ENCODE results near the gene CLIP4.
"Not testable (repeated sequence)": the region's sequence is repeated elsewhere in the genome, so short reads cannot be mapped to it uniquely, and the experiment has no call there.

Gene CLIP4

DNA sequence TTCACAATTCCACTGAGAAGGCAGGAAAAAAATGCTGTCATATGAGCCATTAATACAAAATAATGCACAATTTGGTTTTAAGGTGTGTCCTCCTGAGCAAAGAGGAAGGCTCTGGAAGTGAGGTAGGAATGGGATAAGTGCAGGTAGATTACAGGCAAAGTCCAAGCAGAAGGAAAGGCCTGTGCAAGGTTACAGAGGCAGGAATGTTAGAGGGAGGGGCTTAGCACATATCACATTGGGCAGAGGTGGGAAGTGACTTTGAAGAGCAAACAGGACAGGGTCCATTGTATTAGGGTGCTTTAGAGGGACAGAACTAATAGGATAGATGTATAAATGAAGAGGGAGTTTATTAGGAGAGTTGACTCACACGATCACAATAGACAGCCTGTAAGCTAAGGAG, 14.7 kb upstream of the CLIP4 start:
- no peak for DNase-seq

DNA sequence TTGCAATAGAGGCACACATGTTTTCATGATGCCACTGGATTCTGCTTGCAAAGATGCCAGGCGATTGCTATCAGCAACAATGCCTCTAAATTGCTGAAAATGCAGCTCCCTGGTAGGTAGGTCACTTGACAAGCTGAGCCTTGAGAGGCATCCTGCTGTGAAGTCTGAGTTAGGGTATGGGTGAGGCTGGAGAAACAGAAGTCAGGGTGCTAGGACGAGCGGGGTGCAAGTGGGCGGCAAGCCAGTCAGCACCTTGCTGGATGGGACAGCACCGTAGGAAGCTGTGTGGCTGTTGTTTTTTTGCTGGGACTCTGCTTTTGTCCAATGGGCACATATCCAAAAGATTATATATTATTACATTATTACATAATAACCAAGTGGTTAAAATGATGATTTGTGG, 10.5 kb upstream of the CLIP4 start:
- no peak for DNase-seq

DNA sequence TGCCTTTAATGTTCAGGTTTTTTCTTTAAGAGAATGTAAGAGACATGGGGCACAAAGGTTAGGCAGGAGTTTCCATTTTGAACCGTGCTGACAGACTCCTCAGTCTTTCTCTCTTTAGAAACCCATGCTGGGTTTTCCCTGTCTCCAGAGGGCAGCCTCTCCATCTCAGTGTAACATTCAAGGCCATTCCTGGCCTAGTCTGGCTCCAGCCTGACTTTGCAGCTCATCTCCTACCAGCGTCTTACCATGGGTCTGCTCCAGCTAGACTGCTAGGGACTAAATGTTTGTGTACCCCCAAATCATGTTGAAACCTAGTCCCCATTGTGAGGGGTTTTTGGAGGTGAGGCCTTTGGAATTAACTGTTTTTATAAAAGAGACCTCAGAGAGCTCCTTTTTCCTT, 9.8 kb upstream of the CLIP4 start:
- no peak for DNase-seq

DNA sequence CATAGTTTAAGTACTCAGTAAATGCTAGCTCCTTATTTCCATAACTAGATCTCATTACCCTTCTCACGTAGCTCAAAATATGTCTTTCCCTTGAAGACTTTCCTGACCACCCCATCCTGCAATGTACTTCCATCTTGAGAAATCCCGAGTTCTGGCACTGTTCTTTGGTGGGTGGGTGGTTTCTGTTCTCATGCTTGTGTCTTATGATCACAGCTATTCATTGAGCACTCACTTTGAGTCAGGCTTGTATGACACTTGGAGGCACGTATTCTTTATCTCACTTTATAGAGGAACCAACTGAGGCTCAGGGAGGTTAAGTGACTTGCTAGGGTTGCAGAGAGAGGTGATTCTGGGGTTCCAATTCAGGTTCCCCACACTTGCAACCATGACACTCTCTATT, 9.0 kb upstream of the CLIP4 start:
- DNase-seq: no peak

DNA sequence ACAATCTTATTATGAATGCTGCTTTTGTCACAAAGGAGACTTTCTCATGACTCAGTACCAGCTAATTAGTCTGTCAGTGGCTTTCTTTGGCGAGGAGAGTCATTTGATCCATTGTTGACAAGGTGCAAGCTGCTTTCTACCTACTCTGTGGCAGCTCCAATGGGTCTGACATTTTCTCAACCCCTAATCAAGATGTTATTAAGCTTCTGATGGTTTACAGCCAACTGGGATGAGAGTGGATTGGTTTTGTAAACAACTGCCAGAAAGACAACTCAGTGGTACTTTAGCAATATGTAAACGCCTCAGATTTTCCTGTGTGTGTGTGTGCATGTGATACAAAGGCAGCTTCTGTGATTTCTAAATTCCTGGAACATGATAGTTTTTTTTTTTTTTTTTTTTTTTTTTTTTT, 8.2 kb upstream of the CLIP4 start:
- DNase-seq: no peak

DNA sequence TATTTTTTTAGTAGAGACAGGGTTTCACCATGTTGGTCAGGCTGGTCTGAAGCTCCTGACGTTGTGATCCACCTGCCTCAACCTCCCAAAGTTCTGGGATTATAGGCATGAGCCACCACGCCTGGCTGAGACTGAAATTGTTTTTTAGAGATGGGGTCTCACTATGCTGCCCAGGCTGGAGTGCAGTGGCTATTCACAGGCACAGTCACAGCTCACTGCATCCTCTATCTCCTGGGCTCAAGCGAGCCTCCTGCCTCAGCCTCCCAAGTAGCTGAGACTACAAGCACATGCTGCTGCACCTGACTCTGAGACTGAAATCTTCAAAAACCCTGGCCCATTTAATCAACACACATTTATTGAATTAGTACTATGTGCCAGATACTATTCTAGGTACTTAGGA, 7.7 kb upstream of the CLIP4 start:
- not testable (repeated sequence) for DNase-seq

DNA sequence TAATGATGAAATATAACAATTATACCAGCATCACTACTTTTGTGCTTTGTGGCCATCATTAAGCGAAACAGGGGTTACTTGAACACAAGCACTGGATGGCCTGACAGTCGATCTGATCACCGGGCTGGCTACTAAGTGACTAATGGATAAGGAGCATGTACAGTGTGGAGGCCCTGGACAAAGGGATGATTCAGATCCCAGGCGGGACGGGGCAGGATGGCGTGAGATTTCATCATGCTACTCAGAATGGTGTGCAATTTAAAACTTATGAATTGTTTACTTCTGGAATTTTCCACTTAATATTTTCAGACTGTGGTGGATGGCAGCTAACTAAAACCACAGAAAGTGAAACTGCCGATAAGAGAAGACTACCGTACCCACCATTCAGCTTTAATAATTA, 7.0 kb upstream of the CLIP4 start:
- DNase-seq: no peak

DNA sequence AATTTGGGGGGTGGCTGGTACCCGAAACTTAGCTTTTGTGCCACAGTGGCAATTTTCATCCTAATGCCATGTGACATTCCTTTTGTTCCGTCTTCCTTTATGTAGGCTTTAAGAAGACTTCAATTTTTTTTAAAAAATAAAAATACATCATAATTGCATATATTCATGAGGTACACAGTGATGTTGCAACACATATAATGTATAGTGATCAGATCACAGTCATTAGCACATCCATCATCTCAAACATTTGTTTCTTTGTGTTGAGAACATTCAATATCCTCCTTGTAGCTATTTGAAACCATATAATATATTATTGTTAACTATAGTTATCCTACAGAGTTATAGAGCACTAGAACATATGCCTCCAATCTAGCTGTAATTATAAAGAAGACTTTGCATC, 6.0 kb upstream of the CLIP4 start:
- no peak for DNase-seq

DNA sequence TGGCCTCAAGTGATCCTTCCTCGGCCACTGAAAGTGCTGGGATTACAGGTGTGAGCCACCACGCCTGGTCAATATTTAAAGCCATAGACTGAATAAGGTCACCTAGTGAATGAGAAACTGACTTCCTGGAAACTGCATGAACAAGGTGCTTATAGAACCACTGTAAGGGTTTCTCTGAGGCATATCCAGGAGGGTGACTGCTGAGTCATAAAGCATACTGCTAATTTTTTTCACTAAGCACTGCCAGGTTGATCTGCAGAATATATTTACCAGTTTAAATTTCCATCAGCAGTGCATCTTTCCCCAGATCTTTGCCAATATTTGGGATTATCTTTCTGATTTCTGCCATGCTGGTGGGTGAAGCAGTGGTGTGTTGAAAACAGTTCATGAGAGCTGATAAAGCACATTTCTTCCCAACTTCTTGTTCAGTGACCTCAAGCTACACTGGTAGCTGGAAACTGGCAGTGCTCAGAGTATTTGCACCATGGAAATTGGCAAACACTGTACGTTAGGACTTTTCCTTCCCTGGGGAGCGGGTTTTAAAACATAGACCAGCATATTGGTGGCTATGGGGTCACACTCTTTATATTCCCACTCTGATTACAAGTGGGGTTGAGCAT, 4.2 kb upstream of the CLIP4 start:
- DNase-seq: no peak

DNA sequence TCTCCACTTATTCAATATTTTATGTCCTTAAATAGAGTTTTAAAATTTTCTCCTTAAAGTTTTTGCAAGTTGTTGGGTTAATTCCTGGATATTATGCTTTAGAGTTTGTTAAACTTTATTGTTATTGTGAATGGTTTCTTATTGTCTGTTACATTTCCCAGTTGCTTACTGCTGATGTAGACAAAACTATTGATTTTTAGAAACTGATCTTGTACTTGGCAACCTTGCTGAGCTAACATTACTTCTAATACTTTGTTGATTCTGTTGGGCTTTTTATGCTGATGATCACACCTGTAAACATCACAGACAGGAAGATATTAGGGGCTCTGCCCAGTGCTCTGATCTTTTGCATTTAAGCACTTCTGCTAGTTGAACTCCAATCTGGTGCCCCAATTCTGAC, 2.8 kb upstream of the CLIP4 start:
- DNase-seq: no peak

DNA sequence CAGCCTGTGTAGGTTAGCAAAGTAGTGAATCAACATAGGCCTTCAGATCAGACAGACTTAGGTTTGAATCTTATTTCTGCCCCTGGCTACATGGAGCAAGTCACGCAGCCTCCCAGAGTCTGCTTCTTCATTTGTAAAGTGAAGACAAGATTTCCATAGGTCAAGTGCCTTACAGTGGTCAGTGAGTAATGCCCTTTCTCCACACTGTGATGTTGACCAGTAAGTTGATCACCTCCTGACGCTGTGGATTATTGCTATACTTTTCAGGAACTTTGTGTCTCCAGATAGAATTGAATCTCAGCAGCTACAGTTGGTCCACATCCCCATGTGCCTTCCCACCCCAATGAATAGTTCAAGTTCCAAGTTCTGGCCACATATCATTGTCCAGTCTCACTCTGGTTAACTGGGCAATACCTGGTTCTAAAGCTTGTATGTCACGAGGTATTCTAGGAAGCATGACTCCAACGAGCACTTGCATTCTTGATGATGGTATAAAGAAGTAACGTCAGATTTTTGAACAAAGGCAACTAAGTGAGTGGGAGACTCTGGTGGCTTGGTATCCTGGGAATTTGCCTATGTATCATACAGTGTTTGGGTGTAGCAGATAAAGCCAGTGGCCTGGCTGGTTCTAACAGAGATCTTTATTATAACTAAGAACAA, 2.1 kb upstream of the CLIP4 start:
- DNase-seq: no peak

DNA sequence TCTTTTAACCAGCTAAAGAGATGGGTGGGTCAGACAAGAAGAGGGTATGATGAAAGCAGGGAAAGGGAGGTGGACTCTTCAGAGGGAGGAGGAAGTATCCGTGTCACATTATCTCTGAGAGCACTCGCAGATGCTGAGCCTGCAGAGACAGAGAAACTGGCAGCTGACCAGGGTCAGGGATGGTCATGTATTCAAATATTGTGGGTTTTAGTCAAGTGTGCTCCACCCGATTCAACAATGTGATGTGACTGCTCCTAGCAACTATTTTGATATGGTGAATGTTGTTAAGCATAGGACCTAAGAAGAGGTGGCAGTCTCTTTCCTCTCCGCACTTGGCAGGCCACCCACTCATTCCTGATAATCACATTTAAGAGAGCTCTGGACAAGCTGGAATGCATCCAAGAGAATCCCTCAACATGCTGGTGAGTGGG, 1.3 kb upstream of the CLIP4 start:
- no peak for DNase-seq

DNA sequence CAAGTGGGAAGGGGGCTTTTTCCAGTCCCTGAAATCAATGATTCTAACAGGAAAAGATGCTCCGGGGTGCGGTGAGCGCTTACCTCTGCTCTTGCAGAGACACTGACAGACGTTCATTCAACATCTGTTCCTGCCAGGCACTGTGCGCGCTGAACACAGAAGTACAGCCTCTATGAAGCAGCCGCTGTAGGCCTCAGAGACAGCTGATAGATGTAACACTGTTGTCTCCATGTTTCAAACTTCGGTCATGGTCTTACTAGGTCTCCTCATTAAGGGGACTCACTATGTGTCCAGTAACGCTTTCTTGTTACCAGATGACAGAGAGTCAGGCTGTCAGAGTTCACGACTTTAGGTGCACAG, 649 bp upstream of the CLIP4 start:
- DNase-seq: peak; percentile 4

DNA sequence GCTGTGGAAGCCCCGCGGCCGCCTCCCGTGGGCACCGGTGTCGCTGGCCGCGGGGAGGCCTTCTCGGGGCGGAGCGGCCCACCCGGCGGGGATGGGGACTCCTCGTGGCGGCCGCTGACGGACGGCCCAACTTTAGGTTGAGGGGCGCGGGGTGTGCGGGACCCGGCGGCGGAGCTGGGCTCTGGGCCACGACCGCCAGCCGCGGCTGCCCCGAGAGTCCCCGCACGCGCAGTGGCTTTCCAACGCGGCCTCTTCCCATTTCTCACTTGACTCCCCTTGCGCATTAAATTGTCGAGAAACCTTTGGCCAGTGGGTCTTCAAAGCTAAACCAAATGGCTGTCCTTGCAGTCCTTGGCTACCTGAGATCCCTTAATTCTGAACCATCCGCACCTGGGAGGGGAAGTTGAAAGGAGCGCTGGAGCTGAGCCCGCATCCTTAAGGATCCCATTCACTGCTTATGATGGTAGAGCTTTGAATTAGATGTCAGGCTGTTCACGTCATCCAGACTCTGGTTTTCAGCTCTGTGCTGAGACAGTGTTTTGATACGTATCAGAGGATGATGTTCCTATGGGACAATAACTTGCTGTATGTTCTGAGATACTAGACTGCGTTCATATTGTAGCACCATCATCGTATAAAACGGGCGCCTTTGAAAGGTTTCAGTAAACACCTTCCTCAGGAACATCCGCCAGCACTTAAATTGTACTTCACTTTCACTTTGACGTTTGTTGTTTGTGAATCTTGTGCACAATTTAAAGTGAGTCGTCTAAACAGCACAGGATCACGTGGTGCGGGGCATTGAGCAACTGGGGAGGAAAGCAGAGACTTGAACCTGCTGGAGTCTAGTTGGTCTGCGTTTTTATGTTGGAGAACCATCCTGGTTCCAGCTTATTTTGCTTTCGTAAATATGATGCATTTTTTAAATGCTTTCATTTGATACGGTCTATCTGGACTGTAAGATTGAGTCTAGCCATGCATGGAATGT, 874 bp downstream of the CLIP4 start:
- peak; percentile 72 for DNase-seq

DNA sequence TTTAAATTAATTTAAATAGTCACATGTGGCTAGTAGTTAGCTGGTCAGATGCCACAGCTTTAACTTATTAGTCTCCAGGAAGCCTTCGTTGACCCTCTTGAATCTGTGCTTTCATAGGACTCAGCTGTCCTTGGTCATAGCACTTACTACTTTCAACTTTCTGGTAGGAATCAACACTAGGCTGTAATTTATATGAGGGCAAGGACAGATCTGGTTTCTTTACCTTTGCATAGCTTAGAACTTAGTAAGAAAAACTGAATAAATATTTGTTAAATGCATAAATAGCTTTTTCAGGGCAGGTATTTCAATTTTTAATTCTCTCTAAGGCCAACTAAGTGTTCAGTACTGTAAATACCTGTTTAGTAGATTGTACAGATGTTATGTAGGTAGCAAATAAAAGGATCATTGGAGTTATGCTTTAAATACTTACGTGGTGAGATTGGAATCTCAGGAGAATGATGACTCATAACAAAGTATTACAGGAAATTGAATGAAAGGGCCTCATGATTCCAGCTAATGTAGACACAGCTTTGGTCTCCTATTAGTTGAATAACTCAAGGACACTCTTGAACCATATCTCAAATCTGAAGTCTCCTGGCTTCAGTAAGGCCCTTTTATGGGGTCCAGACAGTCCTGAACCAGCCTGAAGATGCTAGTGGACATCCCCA, 2.6 kb downstream of the CLIP4 start:
- no peak for DNase-seq

DNA sequence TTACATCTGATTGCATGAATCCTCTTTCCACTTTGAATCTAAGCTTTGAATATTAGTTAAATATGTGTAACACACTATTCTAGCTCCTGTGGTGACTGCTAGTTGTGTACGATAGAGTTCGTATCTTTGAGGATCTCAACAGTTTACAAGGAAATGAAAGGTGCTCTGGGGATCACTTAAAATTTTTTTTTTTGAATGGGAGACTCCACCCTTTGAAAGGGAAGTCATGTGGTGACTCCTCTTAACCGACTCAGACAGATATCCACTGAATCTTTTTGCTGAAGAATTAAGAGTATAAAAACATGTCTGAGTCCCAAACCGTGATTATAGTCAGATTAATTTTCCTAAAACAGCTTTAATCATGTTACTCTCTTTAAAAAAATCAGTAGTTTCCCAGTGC, 4.0 kb downstream of the CLIP4 start:
- DNase-seq: no peak

DNA sequence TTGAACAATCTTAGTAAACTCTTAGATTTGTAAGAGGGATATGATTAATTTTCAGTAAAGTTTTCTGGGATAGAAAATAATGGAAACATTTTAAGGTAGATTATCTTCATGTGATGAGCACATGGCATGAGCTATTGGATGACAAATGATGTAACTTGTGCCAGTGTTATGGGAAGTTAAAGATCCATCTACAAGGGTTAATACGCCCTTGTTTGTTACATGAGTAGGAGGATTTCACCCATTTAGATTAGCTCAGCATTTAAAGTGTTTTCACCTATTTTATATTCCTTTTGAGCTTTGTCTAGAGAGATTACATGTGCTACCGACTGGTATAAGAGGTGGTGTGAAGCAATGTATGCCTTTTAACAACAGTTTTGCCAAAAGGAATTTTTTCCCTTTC, 5.6 kb downstream of the CLIP4 start:
- DNase-seq: no peak

DNA sequence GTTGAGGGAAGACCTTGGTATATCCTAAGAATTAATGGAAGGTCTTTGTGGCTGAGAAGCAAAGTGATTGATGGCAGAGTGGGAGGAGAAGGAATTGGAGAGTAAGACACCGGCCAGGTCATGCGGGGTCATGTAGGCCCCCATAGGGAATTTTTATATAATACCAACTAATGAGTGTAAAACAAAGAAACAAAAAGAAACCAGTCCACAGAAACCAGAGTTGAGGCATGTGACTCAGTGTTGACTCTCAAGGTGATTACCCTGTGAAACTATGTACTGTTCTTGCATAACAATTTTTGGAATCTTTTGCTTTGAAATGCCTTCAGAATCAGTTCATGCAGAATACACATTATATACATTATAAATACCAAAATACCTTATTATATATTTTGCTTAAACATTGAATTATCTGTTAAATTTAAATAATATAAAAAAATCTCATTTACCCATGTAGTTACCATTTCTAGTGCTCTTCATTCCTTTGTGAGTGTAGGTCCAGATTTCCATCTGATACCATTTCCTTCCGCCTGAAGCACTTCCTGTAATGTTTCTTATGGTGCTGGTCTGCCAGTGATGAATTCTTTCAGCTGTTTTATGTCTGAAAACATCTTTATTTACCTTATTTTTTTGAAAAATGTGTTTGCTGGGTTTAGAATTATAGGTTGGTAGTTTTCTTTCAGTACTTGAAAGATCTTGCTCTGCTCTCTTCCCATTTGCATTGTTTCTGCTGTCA, 8.6 kb downstream of the CLIP4 start:
- DNase-seq: peak; percentile 13

DNA sequence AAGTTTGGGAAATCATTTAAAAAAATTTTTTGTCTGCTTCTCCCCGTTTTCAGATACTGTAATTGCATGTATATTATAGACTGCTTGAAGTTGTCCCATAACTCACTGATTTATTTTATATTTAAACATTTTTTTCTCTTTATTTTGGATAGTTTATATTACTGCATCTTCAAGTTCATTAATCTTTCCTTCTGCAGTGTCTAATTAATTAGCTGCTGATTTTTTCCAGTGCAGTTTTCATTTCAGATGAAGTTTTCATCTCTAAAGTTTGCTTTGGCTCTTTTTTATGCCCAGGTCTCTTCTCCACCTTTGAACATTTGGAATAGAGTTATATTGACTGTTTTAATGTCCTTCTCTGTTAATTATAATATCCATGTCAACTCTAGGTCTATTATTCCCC, 9.3 kb downstream of the CLIP4 start:
- DNase-seq: no peak

DNA sequence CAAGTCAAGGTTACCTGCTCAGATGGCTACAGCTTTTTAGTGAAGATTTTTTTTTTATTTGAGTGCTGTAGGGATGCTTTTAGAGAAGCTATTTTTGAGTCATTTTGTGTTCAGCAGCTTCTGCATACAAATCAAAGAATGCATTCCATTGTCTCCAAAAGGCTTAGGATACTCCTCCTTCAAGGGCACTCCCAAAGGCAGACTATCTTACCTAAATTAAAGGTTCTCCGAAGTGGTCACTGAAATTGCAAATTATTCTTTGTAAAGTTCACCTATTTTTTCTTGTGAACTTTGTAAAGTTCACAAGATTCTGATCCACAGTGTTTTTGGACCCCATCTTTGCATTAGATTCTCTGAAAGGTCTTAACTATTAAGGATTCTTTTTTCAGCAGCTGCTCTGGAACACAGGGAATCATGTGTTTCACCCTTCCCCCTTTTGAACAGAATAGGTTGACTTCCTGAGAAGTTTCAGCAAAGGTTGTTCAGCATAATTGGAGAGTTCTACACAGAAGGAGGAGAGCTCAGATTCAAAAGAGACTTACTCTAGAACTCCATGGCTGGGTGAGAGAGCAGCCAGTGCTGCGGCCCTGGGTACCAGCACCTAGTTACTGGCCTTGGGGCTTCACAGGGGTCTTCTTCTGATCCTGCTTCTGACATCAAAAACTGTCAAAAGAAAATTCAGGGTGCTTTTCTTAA, 14.5 kb downstream of the CLIP4 start:
- no peak for DNase-seq

DNA sequence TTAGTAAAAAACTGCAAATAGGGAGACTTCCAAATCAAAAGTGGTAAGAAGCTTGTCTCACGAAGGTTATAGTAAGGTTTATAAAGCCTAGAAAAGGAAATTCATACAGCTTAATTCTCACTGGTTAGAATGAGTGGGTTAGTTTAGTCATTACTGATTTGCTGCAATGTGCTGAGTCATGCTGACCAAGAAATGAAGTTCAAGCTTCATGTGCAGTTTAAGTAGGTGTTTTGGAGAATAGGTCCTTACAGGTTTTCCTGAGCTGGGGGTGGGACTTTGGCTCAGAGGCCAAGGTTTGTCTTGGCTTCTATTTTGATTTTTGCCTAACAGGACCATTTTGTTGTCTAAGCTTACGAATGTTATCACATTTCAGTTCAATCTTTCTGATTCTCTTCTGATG, 15.1 kb downstream of the CLIP4 start:
- DNase-seq: peak; percentile 38

DNA sequence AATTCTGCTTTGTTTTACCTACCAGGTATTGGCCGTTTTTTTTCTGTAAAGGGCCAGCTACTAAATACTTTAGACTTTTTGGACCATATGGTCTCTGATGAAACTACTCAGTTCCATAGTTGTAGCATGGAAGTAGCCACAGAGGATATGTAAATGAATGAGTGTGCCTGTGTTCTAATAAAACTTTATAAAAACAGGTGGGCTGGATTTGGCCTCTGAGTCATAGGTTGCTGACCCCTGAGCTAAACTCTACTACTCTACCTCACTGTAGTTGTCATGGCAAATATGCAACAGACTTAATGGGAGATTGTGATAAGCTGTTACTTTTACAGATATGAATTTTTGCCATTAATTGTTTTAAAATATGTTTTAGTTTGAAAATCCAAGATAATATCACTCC, 19.7 kb downstream of the CLIP4 start:
- no peak for DNase-seq
